HepG2 (cell line): ENCODE measurements around the gene HES7. TPM values are rescaled to one million over a fixed set of nuclear protein-coding genes. Genes with fewer than 3 reads are reported as not detected.

ENCODE experiments used
- HMGA1 ChIP-seq: sonication (generic); formaldehyde crosslinking; conservative IDR thresholded peaks from 2 replicates; pipeline ENCODE4 v1.4.0; 2020; ENCODE audit warnings: missing genetic modification reagents
- HOMEZ ChIP-seq: IDR thresholded peaks from 2 replicates; pipeline ENCODE4 v1.6.1; 2016; ENCODE audit warnings: low read depth
- KIAA2018 ChIP-seq: sonication (generic); formaldehyde crosslinking; IDR thresholded peaks from 2 replicates; pipeline ENCODE4 v1.5.0; 2020; ENCODE audit warnings: mild to moderate bottlenecking, missing genetic modification reagents, borderline replicate concordance
- NPAS2 ChIP-seq: sonication (generic); formaldehyde crosslinking; IDR thresholded peaks from 2 replicates; pipeline ENCODE4 v1.8.0; 2022; ENCODE audit warnings: mild to moderate bottlenecking, missing genetic modification reagents, borderline replicate concordance
- PHF21A ChIP-seq: sonication (generic); formaldehyde crosslinking; IDR thresholded peaks from 2 replicates; pipeline ENCODE4 v1.5.0; 2020; ENCODE audit warnings: mild to moderate bottlenecking, missing genetic modification reagents
- RNF2 ChIP-seq: fragments of 450-650 bp; conservative IDR thresholded peaks from 2 replicates; pipeline ENCODE4 v1.6.1; 2016; ENCODE audit warnings: low read depth
- TMF1 ChIP-seq: sonication (generic); formaldehyde crosslinking; IDR thresholded peaks from 2 replicates; pipeline ENCODE4 v1.8.1; 2022; ENCODE audit warnings: low read depth, missing genetic modification reagents
- ZBTB43 ChIP-seq: sonication (generic); formaldehyde crosslinking; conservative IDR thresholded peaks from 2 replicates; pipeline ENCODE4 v1.4.0; 2020; ENCODE audit warnings: missing genetic modification reagents
- ZBTB8A ChIP-seq: sonication (generic); formaldehyde crosslinking; IDR thresholded peaks from 2 replicates; pipeline ENCODE4 v1.4.0; 2020; ENCODE audit warnings: mild to moderate bottlenecking, low read depth, missing genetic modification reagents, borderline replicate concordance
- ZGPAT ChIP-seq: IDR thresholded peaks from 2 replicates; pipeline ENCODE4 v1.6.1; 2016; ENCODE audit warnings: mild to moderate bottlenecking
- ZNF224 ChIP-seq: sonication (generic); formaldehyde crosslinking; IDR thresholded peaks from 2 replicates; pipeline ENCODE4 v1.5.0; 2020; ENCODE audit warnings: mild to moderate bottlenecking, missing genetic modification reagents
- ZNF280B ChIP-seq: sonication (generic); formaldehyde crosslinking; IDR thresholded peaks from 2 replicates; pipeline ENCODE4 v1.5.0; 2020; ENCODE audit warnings: missing genetic modification reagents, mild to moderate bottlenecking, borderline replicate concordance
- ZNF44 ChIP-seq: sonication (generic); formaldehyde crosslinking; IDR thresholded peaks from 2 replicates; pipeline ENCODE4 v1.5.1; 2020; ENCODE audit warnings: mild to moderate bottlenecking, missing genetic modification reagents
- ZNF564 ChIP-seq: sonication (generic); formaldehyde crosslinking; IDR thresholded peaks from 2 replicates; pipeline ENCODE4 v1.8.1; 2023; ENCODE audit warnings: mild to moderate bottlenecking, missing genetic modification reagents
- polyA plus RNA-seq, 8 experiments: library from polyadenylated mRNA; depleted of rRNA in 3 of 8; stranded (reverse) in 7 of 8; unstranded in 1 of 8; fragments of >200 nt; fragmentation: Illumina TruSeq in 4 of 8; extraction: Trizol in 4 of 8; gene quantifications; 2 replicates each; pipeline versions ENCODE4 v1.2.1 to v1.2.3, GENCODE V29; 2011 to 2016; ENCODE audit warnings: low read depth in 4 of 8, missing spikeins in 1 of 8, mixed read lengths in 1 of 8; ENCODE audit not compliant: insufficient read depth in 1 of 8
- total RNA-seq, 5 experiments: library from RNA; depleted of rRNA; stranded (reverse); fragments of >200 nt; fragmentation: Illumina TruSeq; extraction: Trizol; gene quantifications; 2 replicates each; pipeline ENCODE4 v1.2.3, GENCODE V29; 2016; ENCODE audit warnings: low read depth in 1 of 5

The HES7 gene
- total and polyA plus RNA-seq, 2 of the 13 experiments (the other 11 are each of a cell fraction or from before 2014, with no cell fraction given) = not detected

- TF ChIP-seq KIAA2018 (no peak), ZGPAT (CRISPR knock-in tag) (peak; percentile 33; the same call in 1 of the 2 replicates), ZNF44 (no peak), TMF1 (CRISPR knock-in tag) (no peak), HMGA1 (CRISPR knock-in tag) (no peak), ZBTB43 (0 out of 2 replicates have a peak, but pooled peaks have one; percentile 24), ZNF224 (CRISPR knock-in tag) (no peak), NPAS2 (no peak), ZNF564 (CRISPR knock-in tag) (no peak), ZNF280B (CRISPR knock-in tag) (peak; percentile 47; the same call in 1 of the 2 replicates), ZBTB8A (CRISPR knock-in tag) (no peak), HOMEZ (CRISPR knock-in tag) (no peak), PHF21A (CRISPR knock-in tag) (no peak; the same call in 1 of the 2 replicates), RNF2 (no peak)
These were observed 2.1 kb downstream of the HES7 start (continued) for GRCh38 chr17:8121681-8122421.
